GM12874 (cell line): ENCODE data around the gene PHLDA1.

Experiments used
- TF ChIP-seq, protein P1 (sequence below): IDR thresholded peaks from 2 replicates; pipeline ENCODE4 v1.5.1; 2011; ENCODE audit warnings: low read depth, mild to moderate bottlenecking, control low read depth, low read length, moderate library complexity; ENCODE audit not compliant: insufficient read depth

Gene PHLDA1

DNA sequence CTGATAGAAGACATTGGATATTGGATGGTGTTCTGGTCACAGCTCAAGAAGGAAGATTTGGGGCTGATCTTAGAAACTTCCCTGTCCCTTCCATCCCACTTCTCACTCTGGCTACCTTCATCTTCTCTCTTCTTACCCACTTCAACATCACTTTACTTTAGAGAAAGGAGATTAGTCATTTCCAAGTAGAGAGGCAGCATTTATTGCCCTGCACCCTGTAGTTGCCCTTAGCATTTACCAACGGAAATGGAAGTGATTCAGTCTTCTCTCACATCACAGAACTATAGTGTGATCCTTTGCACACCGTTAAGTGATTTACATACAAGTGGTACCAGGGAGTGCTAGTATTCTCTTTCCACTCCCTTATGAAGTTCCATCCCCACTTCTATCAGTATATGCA, 52.4 kb downstream of the PHLDA1 start:
- TF ChIP-seq, protein P1, sequence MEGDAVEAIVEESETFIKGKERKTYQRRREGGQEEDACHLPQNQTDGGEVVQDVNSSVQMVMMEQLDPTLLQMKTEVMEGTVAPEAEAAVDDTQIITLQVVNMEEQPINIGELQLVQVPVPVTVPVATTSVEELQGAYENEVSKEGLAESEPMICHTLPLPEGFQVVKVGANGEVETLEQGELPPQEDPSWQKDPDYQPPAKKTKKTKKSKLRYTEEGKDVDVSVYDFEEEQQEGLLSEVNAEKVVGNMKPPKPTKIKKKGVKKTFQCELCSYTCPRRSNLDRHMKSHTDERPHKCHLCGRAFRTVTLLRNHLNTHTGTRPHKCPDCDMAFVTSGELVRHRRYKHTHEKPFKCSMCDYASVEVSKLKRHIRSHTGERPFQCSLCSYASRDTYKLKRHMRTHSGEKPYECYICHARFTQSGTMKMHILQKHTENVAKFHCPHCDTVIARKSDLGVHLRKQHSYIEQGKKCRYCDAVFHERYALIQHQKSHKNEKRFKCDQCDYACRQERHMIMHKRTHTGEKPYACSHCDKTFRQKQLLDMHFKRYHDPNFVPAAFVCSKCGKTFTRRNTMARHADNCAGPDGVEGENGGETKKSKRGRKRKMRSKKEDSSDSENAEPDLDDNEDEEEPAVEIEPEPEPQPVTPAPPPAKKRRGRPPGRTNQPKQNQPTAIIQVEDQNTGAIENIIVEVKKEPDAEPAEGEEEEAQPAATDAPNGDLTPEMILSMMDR: no peak

DNA sequence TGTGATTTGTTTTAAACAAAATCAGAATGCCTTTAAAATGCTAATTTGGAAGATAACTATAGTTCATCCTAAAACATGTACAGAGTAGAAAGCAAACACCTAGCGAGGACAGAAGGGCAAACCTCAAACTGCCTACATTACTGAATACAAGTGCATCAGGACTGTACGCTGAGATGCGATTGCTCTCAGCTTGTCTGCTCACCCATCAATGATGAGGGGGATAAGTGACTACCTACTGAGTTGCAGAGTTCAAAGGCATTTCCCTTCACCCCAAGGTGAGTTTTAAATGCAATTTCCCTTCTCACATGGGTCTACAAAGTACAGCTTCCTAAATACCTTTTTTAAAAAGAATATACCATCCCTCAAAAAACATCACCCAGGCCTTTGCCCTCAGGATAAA, 52.9 kb downstream of the PHLDA1 start:
- TF ChIP-seq, protein P1: no peak

DNA sequence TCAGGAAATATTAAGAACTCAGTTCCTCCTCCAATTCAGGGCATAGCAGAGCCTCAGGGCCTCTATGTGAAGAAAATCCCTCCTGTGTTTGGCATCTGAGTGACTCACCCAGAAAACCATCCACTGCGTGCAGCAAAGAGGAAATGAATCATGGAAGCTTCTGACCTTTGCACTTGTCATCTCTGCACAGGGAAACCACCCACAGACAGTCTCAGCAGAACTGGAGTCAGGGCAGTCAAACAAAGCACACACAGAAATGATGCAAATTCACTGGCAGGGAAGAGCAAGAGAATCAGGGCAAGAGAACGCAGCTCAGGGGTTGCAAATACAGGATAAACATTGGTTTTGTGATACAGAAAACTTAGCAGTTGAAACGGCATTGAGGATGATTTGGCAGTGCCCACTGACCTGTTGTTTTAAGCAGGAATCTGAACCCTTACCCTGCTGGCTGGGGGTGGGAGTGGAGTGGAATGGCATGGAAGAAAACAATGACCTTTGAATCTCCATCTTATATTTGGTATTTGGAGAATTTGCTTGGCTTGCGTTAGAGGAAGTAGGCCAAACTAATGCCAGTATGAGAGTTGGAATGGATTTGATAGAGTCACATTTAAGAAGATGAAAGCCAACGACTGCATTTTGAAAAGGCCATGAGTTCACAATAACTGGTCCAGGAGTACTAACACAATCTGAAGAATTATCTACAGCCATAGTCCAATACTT, 53.5 kb downstream of the PHLDA1 start:
- TF ChIP-seq, protein P1: no peak

DNA sequence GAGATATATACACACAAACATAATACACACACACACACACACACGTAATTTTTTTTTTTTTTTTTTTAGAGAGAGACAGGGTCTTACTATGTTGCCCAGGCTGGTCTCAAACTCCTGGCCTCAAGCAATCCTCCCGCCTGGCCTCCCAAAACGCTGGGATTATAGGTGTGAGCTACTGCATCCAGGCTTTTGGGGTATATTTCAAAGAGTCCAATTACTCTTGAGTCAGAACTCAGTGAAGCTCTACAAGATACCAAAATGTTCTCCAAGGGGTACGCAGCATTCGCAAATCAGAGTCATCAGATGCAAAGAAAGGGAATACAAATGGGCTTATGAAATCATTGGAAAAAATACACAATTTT, 54.0 kb downstream of the PHLDA1 start:
- TF ChIP-seq, protein P1: no peak

DNA sequence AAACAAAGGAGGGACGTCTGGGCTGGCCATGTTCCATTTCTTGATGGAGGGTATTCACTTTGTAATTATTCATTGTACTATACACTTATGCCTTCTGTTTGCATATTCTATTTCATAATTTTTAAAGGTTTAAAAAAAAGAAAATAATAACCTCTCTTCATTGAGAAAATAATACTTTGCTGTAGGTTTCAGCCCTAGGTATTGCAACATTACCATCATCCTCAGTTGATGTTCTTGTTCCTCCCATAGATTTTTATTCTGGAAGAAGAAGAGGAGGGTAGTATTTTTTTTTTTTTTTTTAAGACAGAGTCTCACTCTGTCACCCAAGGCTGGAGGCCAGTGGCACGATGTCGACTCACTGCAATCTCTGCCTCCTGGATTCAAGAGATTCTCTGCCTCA, 54.7 kb downstream of the PHLDA1 start:
- TF ChIP-seq, protein P1: no peak

DNA sequence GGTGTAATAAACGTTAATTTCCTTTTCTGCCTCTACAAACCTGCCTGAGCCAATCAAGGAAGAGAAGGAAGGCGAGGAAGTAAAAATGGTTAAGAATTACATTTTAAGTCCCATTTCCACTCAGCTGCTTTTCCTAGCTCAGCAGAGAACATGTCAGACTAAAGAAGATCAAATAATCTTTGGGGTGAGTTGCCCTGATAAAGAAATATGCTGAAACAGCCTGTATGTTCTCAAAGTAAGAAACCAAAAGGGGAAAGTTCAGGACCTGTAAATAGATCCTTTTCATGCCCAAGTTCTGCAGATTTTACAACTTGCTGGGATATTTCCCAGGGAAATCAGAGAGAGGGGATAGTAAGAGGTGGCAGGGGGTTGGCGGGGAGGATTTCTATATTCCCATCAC, 55.5 kb downstream of the PHLDA1 start:
- TF ChIP-seq, protein P1: no peak

DNA sequence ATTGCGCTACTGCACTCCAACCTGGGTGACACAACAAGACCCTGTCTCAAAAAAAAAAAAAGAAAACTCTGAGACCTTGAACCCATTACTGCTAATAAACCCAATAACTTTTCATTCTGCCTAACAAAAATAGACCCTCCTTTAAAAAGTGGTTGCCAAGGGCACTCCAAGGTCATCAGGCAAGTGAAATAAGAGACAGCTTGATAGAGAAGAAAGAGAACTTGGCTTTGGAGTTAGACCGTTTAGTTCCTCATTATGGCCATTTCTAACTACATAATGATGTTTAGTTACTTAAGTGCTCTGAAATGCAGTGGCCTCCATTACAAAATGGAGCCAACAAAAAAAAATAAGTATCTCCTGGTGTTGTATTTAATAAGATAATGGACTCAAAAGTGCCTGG, 55.9 kb downstream of the PHLDA1 start:
- TF ChIP-seq, protein P1: no peak
